ENCODE results near the gene FHDC1. TPM values are rescaled to one million over a fixed set of nuclear protein-coding genes. Genes with fewer than 3 reads are reported as not detected.

Gene FHDC1
- total RNA-seq, 1 experiment from 2014 or later, result 18.1 TPM

DNA sequence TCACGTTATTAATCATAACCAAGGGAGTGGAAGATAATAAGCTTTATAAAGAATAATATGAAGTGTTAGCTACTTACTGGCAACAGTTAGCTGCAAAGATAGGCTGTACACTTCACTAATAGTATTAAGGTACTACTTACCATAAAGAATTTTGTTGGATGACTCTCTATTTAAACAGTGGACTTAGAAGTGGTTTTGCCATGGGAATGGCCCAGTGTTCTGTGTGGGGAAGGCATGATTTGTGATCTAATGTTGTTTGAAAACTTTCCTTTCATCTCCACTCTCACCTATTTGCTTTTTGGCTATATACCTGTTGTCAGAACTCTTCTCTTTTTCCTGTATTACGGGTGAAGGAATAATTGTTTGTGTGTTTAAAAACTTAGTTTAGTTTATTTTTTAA lies 23.0 kb downstream of the FHDC1 start (continued):
- no peak for TF ChIP-seq ZMAT4 (CRISPR knock-in tag; IDR thresholded peaks at IDR 0.05)
- TF ChIP-seq GABPB1 (CRISPR knock-in tag; IDR thresholded peaks at IDR 0.05), result no peak
- TF ChIP-seq, protein P1, sequence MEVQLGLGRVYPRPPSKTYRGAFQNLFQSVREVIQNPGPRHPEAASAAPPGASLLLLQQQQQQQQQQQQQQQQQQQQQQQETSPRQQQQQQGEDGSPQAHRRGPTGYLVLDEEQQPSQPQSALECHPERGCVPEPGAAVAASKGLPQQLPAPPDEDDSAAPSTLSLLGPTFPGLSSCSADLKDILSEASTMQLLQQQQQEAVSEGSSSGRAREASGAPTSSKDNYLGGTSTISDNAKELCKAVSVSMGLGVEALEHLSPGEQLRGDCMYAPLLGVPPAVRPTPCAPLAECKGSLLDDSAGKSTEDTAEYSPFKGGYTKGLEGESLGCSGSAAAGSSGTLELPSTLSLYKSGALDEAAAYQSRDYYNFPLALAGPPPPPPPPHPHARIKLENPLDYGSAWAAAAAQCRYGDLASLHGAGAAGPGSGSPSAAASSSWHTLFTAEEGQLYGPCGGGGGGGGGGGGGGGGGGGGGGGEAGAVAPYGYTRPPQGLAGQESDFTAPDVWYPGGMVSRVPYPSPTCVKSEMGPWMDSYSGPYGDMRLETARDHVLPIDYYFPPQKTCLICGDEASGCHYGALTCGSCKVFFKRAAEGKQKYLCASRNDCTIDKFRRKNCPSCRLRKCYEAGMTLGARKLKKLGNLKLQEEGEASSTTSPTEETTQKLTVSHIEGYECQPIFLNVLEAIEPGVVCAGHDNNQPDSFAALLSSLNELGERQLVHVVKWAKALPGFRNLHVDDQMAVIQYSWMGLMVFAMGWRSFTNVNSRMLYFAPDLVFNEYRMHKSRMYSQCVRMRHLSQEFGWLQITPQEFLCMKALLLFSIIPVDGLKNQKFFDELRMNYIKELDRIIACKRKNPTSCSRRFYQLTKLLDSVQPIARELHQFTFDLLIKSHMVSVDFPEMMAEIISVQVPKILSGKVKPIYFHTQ (CRISPR knock-in tag; IDR thresholded peaks at IDR 0.05), result no peak

DNA sequence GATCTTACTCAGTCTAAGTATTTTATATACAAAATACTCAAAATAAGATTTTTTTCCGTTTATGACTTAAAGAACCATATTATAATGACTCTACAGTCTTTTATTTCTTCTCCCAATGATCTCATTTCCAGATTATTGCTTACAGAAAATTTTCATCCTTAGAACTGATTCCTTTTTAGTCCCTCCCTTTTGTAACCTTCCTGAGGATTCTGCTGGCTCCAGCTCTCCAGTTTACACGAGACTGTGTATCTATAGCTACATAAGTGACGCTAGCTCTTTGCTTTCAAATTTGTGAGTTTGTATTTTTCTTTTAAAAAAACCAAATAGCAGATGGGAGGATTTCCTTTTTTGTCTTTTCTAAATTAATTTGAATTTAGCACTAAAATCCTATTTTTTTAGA lies 24.0 kb downstream of the FHDC1 start:
- H3K27me3 Mint-ChIP-seq (ENCODE audit: low read depth), result no peaks in the 10 kb centered on the region
- no peak for DNase-seq (ENCODE audit: low spot score)
- TF ChIP-seq TEAD4 (CRISPR knock-in tag; IDR thresholded peaks at IDR 0.05) (no peak), GTF2I (CRISPR knock-in tag; conservative IDR thresholded peaks at IDR 0.05) (no peak), E2F5 (CRISPR knock-in tag; IDR thresholded peaks at IDR 0.05) (no peak), CREM (CRISPR knock-in tag; IDR thresholded peaks at IDR 0.05) (no peak), NR2C2 (CRISPR knock-in tag; IDR thresholded peaks at IDR 0.05) (no peak), ZNF138 (CRISPR knock-in tag; conservative IDR thresholded peaks at IDR 0.05) (no peak), IRF1 (CRISPR knock-in tag; IDR thresholded peaks at IDR 0.05) (no peak), MLX (CRISPR knock-in tag; IDR thresholded peaks at IDR 0.05) (no peak), SMAD3 (CRISPR knock-in tag; IDR thresholded peaks at IDR 0.05; ENCODE audit: borderline replicate concordance) (no peak), JAZF1 (CRISPR knock-in tag; IDR thresholded peaks at IDR 0.05) (no peak), NFATC4 (CRISPR knock-in tag; IDR thresholded peaks at IDR 0.05) (no peak), TP53 (CRISPR knock-in tag; IDR thresholded peaks at IDR 0.05) (no peak), ZNF416 (CRISPR knock-in tag; IDR thresholded peaks at IDR 0.05) (no peak)
- H3K9me3 Mint-ChIP-seq, result no peaks in the 10 kb centered on the region
- H3K4me3 Mint-ChIP-seq, result no peak overlapping the region
- H3K27ac Mint-ChIP-seq, result no peak overlapping the region
- peaks cover 53% of the 10 kb centered on the region for H3K4me1 Mint-ChIP-seq
- POLR2A ChIA-PET, result no interaction called here
- H3K36me3 Mint-ChIP-seq, result peaks cover 48% of the 10 kb centered on the region
- no peak for ATAC-seq
- CTCF ChIA-PET, result interaction anchor here (1.6 kb wide), 1 partner anchor 123 kb away, joined by 6 read pairs; no protein-coding TSS in a partner anchor

- CTCF ChIA-PET, result interaction anchor here (0.6 to 1.6 kb wide), 4 partner anchors 122 to 639 kb away, joined by 3 to 6 read pairs (median 5); no protein-coding TSS in a partner anchor
- TF ChIP-seq NFE2L1 (CRISPR knock-in tag; IDR thresholded peaks at IDR 0.05) (no peak), ZNF121 (CRISPR knock-in tag; IDR thresholded peaks at IDR 0.05) (no peak), ZMAT4 (CRISPR knock-in tag; IDR thresholded peaks at IDR 0.05) (no peak), FOXK1 (CRISPR knock-in tag; IDR thresholded peaks at IDR 0.05) (no peak)
- Mint-ChIP-seq H3K36me3 (peaks cover 51% of the 10 kb centered on the region), H3K4me1 (peaks cover 48% of the 10 kb centered on the region), H3K4me3 (no peak overlapping the region), H3K9me3 (no peaks in the 10 kb centered on the region), H3K27me3 (ENCODE audit: low read depth) (no peaks in the 10 kb centered on the region), H3K27ac (peak overlapping the region; percentile 46)
- no peak for ATAC-seq
- no peak for DNase-seq (ENCODE audit: low spot score)
- POLR2A ChIA-PET, result interaction anchor here (0.5 kb wide), 1 partner anchor 345 kb away, joined by 5 read pairs; no protein-coding TSS in a partner anchor
Measured at GRCh38 chr4:152961014-152961772, 25.1 kb downstream of the FHDC1 start.

All from WTC11 (cell line).